WERI-Rb-1 (cell line): ENCODE measurements around the gene TBC1D17.

Experiments used
- DNase-seq: peaks from one replicate; pipeline ENCODE4 v3.0.0-alpha.2; 2020
- H3K27ac ChIP-seq: fragments of 250-450 bp; sonication (Bioruptor Pico); 2 replicates; pipeline ENCODE4 v1.5.1; 2020; ENCODE audit warnings: mild to moderate bottlenecking, moderate library complexity
- H3K27me3 ChIP-seq: fragments of 250-450 bp; sonication (Bioruptor Pico); 2 replicates; pipeline ENCODE4 v1.5.1; 2021; ENCODE audit warnings: mild to moderate bottlenecking, low read depth, moderate library complexity; ENCODE audit not compliant: insufficient read depth, severe bottlenecking
- H3K36me3 ChIP-seq: fragments of 250-450 bp; sonication (Bioruptor Pico); 2 replicates; pipeline ENCODE4 v1.5.1; 2020; ENCODE audit warnings: mild to moderate bottlenecking, moderate library complexity
- H3K4me3 ChIP-seq: 2 replicates; pipeline ENCODE4 v1.5.1; 2011; ENCODE audit warnings: low read depth, mild to moderate bottlenecking, control low read depth, low read length
- H3K9me3 ChIP-seq: fragments of 250-450 bp; sonication (Bioruptor Pico); 2 replicates; pipeline ENCODE4 v1.5.1; 2021; ENCODE audit warnings: mild to moderate bottlenecking, moderate library complexity; ENCODE audit not compliant: severe bottlenecking
- CTCF ChIP-seq: IDR thresholded peaks from 2 replicates; pipeline ENCODE4 v1.5.1; 2011; ENCODE audit warnings: low read depth, mild to moderate bottlenecking, control low read depth, inconsistent platforms, low read length

TBC1D17 gene

GRCh38 chr19:49854378-49855263 lies 22.9 kb upstream of the TBC1D17 start:
- no peaks in the 10 kb centered on the region for H3K27me3 ChIP-seq
- H3K9me3 ChIP-seq, result no peaks in the 10 kb centered on the region
- no peak for TF ChIP-seq CTCF
- H3K27ac ChIP-seq, result no peak overlapping the region
- H3K36me3 ChIP-seq, result peaks cover 72% of the 10 kb centered on the region
- DNase-seq, result no peak
- no peak overlapping the region for H3K4me3 ChIP-seq

- no peak for DNase-seq
- Histone ChIP-seq H3K36me3 (peaks cover 79% of the 10 kb centered on the region), H3K27ac (no peak overlapping the region), H3K27me3 (no peaks in the 10 kb centered on the region), H3K4me3 (no peak overlapping the region), H3K9me3 (no peaks in the 10 kb centered on the region)
- TF ChIP-seq CTCF, result no peak
These were observed 22.2 kb upstream of the TBC1D17 start for GRCh38 chr19:49855277-49855675.

- H3K36me3 ChIP-seq, result peaks cover 85% of the 10 kb centered on the region
- no peaks in the 10 kb centered on the region for H3K27me3 ChIP-seq
- no peak overlapping the region for H3K4me3 ChIP-seq
- DNase-seq, result no peak
- no peak overlapping the region for H3K27ac ChIP-seq
- no peak for TF ChIP-seq CTCF
- H3K9me3 ChIP-seq, result no peaks in the 10 kb centered on the region
These were observed 21.6 kb upstream of the TBC1D17 start for GRCh38 chr19:49855676-49856573.

GRCh38 chr19:49856574-49857021 lies 20.9 kb upstream of the TBC1D17 start:
- Histone ChIP-seq H3K9me3 (no peaks in the 10 kb centered on the region), H3K36me3 (peaks cover 89% of the 10 kb centered on the region), H3K27me3 (no peaks in the 10 kb centered on the region), H3K4me3 (no peak overlapping the region), H3K27ac (no peak overlapping the region)
- DNase-seq, result no peak
- no peak for TF ChIP-seq CTCF

- H3K36me3 ChIP-seq, result peaks cover 90% of the 10 kb centered on the region
- H3K9me3 ChIP-seq, result no peaks in the 10 kb centered on the region
- H3K27ac ChIP-seq, result no peak overlapping the region
- DNase-seq, result no peak
- no peak overlapping the region for H3K4me3 ChIP-seq
- H3K27me3 ChIP-seq, result no peaks in the 10 kb centered on the region
- TF ChIP-seq CTCF, result no peak
These were observed 20.3 kb upstream of the TBC1D17 start for GRCh38 chr19:49857061-49857837.
